ENCODE data around the gene CTSW.

CTSW gene

DNA sequence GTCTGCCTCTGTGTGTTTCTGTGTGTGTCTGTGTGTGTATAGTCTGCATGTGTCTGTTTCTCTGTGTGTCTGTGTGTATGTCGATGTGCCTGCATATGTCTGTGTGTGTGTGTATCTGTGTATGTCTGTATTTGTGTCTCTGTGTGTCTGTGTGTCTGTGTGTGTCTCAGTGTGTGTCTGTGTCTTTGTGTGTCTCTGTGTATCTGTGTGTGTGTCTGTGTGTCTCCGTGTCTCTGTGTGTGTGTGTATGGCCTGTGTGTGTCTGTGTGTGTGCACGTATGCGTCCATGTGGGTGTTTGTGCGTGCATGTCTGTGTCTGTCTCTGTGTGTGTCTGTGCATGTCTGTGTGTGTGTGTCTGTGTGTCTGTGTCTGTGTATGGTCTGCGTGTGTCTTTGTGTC, 45.4 kb upstream of the CTSW start (continued):
- no peak for TF ChIP-seq TSHZ1 (tag by site-specific recombination; IDR thresholded peaks at IDR 0.05; ENCODE audit: borderline replicate concordance)
- TF ChIP-seq ZNF155 (tag by site-specific recombination; IDR thresholded peaks at IDR 0.05) = no peak
- no peak for TF ChIP-seq INSM2 (tag by site-specific recombination; IDR thresholded peaks at IDR 0.05)
- no peak for TF ChIP-seq ZNF423 (tag by site-specific recombination; IDR thresholded peaks at IDR 0.05)
- TF ChIP-seq ZFP3 (tag by site-specific recombination; IDR thresholded peaks at IDR 0.05; ENCODE audit: low read depth) = no peak

GRCh38 chr11:65842144-65842543, 37.5 kb upstream of the CTSW start:
- TF ChIP-seq YY2 (tag by site-specific recombination; IDR thresholded peaks at IDR 0.05) = no peak
- Histone ChIP-seq H3K4me3 (ENCODE audit: low read depth, low read length) (no peak overlapping the region), H3K27ac (ENCODE audit: extremely low read depth, low read depth, low read length) (no peak overlapping the region), H3K36me3 (ENCODE audit: control insufficient read depth in 2 of 2, insufficient read depth in 1 of 2, low read length in 2 of 2) (no peaks in the 10 kb centered on the region), H3K9me3 (ENCODE audit: control insufficient read depth, insufficient read depth, low read depth, low read length) (no peaks in the 10 kb centered on the region), H3K4me1 (ENCODE audit: control insufficient read depth, insufficient read depth, low read length) (no peaks in the 10 kb centered on the region)
- ChIA-PET POLR2A (interaction anchor here (0.7 kb wide), 1 partner anchor 15 kb away, joined by 8 read pairs; no protein-coding TSS in a partner anchor), CTCF (interaction anchor here (0.9 to 1.7 kb wide), 3 partner anchors 9 to 166 kb away, joined by 5 to 7 read pairs (median 6); no protein-coding TSS in a partner anchor)

DNA sequence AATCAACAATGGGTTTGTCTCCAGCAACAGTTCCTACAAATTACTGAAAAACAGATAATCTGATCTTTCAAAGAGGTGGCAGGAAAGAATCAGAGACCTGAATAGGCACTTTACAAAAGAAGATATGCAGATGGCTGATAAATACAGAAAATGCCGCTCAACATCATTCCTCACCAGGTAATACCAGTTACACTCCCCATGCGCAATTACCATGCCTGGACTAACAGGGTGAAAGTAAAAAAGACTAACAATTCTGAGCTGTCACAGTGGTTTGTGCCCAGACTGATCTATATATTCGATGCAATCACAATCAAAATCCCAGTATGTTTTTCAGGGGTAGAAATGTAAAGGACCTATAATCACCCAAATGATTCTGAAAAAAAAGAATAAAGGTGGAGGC, 35.8 kb upstream of the CTSW start:
- Histone ChIP-seq H3K36me3 (ENCODE audit: control insufficient read depth in 2 of 2, insufficient read depth in 1 of 2, low read length in 2 of 2) (no peaks in the 10 kb centered on the region), H3K9me3 (ENCODE audit: control insufficient read depth, insufficient read depth, low read depth, low read length) (no peaks in the 10 kb centered on the region), H3K27ac (ENCODE audit: extremely low read depth, low read depth, low read length) (no peak overlapping the region), H3K4me1 (ENCODE audit: control insufficient read depth, insufficient read depth, low read length) (no peaks in the 10 kb centered on the region), H3K4me3 (ENCODE audit: low read depth, low read length) (no peak overlapping the region)
- CTCF ChIA-PET = interaction anchor here (0.6 to 1.7 kb wide), 5 partner anchors 7 to 132 kb away, joined by 3 to 7 read pairs (median 4); partner anchors contain the start of genes KAT5 and MUS81
- TF ChIP-seq YY2 (tag by site-specific recombination; IDR thresholded peaks at IDR 0.05) (no peak), ZNF623 (tag by site-specific recombination; IDR thresholded peaks at IDR 0.05) (no peak), ZNF777 (tag by site-specific recombination; IDR thresholded peaks at IDR 0.05; ENCODE audit: borderline replicate concordance) (no peak)
- POLR2A ChIA-PET = interaction anchor here (1.0 kb wide), 1 partner anchor 9 kb away, joined by 3 read pairs; no protein-coding TSS in a partner anchor

GRCh38 chr11:65844231-65844872, 35.3 kb upstream of the CTSW start:
- ChIA-PET CTCF (interaction anchor here (0.6 to 1.6 kb wide), 2 partner anchors 28 to 132 kb away, joined by 4 read pairs; partner anchors contain the start of gene KAT5), POLR2A (interaction anchor here (1.0 to 1.5 kb wide), 2 partner anchors 8 to 14 kb away, joined by 3 to 4 read pairs; partner anchors contain the start of gene CFL1)
- Histone ChIP-seq H3K4me1 (ENCODE audit: control insufficient read depth, insufficient read depth, low read length) (no peaks in the 10 kb centered on the region), H3K27ac (ENCODE audit: extremely low read depth, low read depth, low read length) (no peak overlapping the region), H3K36me3 (ENCODE audit: control insufficient read depth in 2 of 2, insufficient read depth in 1 of 2, low read length in 2 of 2) (no peaks in the 10 kb centered on the region), H3K9me3 (ENCODE audit: control insufficient read depth, insufficient read depth, low read depth, low read length) (no peaks in the 10 kb centered on the region), H3K4me3 (ENCODE audit: low read depth, low read length) (no peak overlapping the region)
- TF ChIP-seq TRIM28 (IDR thresholded peaks at IDR 0.05; ENCODE audit: borderline replicate concordance, low read length) (no peak), ZBTB1 (tag by site-specific recombination; IDR thresholded peaks at IDR 0.05) (no peak), ZNF670 (tag by site-specific recombination; IDR thresholded peaks at IDR 0.05; ENCODE audit: low read depth) (no peak), ZNF785 (tag by site-specific recombination; IDR thresholded peaks at IDR 0.05) (no peak), ZFHX2 (tag by site-specific recombination; conservative IDR thresholded peaks at IDR 0.05) (no peak)
- TF ChIP-seq, protein P1, sequence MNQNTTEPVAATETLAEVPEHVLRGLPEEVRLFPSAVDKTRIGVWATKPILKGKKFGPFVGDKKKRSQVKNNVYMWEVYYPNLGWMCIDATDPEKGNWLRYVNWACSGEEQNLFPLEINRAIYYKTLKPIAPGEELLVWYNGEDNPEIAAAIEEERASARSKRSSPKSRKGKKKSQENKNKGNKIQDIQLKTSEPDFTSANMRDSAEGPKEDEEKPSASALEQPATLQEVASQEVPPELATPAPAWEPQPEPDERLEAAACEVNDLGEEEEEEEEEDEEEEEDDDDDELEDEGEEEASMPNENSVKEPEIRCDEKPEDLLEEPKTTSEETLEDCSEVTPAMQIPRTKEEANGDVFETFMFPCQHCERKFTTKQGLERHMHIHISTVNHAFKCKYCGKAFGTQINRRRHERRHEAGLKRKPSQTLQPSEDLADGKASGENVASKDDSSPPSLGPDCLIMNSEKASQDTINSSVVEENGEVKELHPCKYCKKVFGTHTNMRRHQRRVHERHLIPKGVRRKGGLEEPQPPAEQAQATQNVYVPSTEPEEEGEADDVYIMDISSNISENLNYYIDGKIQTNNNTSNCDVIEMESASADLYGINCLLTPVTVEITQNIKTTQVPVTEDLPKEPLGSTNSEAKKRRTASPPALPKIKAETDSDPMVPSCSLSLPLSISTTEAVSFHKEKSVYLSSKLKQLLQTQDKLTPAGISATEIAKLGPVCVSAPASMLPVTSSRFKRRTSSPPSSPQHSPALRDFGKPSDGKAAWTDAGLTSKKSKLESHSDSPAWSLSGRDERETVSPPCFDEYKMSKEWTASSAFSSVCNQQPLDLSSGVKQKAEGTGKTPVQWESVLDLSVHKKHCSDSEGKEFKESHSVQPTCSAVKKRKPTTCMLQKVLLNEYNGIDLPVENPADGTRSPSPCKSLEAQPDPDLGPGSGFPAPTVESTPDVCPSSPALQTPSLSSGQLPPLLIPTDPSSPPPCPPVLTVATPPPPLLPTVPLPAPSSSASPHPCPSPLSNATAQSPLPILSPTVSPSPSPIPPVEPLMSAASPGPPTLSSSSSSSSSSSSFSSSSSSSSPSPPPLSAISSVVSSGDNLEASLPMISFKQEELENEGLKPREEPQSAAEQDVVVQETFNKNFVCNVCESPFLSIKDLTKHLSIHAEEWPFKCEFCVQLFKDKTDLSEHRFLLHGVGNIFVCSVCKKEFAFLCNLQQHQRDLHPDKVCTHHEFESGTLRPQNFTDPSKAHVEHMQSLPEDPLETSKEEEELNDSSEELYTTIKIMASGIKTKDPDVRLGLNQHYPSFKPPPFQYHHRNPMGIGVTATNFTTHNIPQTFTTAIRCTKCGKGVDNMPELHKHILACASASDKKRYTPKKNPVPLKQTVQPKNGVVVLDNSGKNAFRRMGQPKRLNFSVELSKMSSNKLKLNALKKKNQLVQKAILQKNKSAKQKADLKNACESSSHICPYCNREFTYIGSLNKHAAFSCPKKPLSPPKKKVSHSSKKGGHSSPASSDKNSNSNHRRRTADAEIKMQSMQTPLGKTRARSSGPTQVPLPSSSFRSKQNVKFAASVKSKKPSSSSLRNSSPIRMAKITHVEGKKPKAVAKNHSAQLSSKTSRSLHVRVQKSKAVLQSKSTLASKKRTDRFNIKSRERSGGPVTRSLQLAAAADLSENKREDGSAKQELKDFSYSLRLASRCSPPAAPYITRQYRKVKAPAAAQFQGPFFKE (tag by site-specific recombination; IDR thresholded peaks at IDR 0.05; ENCODE audit: borderline replicate concordance) = no peak

All from HEK293 (cell line).